ENCODE data around the gene GLRX3.
A peak's percentile ranks its signal among the peaks of the same experiment; 100 is the strongest.
"Not testable (repeated sequence)": the region's sequence is repeated elsewhere in the genome, so short reads cannot be mapped to it uniquely, and the experiment has no call there.

GLRX3 gene

DNA sequence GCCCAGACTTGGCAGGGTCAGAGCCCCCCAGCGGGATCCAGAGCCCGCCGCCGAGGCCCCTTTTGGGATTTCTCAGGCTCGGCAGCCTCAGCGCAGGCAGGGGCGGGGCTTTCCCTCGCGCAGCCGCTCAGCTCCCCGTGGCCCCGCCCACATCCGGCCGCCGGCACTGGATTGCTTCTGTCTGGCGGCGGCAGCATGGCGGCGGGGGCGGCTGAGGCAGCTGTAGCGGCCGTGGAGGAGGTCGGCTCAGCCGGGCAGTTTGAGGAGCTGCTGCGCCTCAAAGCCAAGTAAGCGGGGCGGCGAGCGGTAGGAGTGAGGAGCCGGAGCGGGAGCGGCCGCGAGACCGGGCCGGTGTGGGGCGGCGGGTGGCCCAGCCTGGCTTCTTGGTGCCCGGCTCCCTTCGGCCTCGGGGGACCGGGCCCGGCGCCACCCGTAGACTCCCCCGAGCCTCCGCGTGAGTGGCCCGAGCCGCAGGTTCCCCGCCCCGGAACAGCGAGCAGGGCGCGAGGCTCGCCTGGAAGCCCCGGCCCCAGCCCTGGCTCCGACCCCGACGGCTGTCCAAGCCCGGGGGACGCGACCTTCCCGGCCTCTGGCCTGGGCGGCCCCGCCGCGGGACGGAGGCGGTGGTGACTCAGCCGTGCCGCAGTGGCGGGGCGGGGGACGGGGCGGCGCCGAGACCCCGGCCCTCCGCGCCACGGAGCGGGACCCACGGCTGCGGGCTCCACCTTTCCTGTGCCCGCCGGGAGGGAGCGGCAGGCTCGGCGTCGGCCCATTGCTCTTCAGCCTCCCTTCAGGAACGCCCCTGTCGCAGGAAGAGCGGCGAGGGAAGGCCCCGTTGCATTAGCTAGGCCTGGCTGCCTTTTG is at the start of gene GLRX3:
GLRX3 (plus strand) TSS at position 166 of the 864 bp plus-strand sequence; CDS start at position 196, 30 bp downstream.
- peak; percentile 77 for DNase-seq (ENCODE audit: low spot score)

DNA sequence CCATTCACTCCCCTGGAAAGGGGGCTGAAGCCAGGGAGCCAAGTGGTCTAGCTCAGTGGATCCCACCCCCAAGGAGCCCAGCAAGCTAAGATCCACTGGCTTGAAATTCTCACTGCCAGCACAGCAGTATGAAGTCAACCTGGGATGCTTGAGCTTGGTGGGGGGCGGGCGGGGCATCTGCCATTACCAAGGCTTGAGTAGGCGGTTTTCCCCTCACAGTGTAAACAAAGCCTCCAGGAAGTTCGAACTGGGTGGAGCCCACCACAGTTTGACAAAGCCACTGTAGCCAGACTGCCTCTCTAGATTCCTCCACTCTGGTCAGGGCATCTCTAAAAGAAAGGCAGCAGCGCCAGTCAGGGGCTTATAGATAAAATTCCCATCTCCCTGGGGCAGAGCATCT is 45.6 kb upstream of the GLRX3 start:
- not testable (repeated sequence) for DNase-seq (ENCODE audit: low spot score)

DNA sequence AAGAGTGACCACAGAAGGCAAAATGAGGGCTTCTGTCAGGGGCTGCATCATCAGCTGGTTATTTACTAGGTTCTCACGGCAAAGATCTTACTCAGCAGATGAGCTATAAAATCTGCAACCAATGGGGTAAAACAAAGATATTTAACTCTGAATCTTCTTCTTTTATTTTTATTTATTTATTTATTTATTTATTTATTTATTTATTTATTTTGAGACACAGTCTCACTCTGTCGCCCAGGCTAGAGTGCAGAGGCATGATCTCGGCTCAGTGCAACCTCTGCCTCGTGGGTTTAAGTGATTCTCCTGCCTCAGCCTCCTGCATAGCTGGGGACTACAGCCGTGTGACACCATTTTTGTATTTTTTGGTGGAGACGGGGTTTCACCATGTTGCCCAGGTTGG is 36.8 kb upstream of the GLRX3 start:
- DNase-seq (ENCODE audit: low spot score): no peak

DNA sequence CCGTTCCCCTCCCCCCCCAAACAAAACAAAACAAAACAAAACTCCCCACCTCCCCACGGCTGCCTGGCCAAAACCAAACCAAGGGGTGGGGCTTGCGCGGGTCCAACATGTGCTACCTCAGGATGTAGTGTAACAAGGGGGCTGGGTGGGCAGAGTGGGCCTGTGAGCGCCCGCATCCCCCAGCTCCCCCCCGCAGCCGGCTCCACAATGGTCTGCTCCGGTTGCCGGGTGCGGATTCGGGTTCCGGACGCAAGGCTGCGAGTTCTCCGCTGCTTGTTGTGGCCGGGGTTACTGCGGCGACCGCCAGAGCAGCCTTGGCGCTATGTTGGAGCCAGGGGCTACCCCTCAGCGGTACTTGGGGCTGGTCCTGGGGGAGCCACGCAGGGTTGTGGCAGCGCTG is 30.5 kb upstream of the GLRX3 start:
- DNase-seq (ENCODE audit: low spot score): no peak

DNA sequence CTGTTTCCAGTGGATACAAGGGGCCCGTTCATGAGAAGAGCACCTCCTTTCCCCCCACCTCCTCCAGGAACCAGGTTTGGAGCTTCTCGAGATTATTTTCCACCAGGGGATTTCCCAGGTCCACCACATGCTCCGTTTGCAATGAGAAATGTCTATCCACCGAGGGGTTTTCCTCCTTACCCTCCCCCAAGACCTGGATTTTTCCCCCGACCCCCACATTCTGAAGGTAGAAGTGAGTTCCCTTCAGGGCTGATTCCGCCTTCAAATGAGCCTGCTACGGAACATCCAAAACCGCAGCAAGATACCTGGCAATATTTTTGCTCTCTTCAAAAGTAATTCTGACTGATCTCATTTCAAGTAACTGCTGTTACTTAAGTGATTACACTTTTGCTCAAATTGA is 28.0 kb upstream of the GLRX3 start:
- not testable (repeated sequence) for DNase-seq (ENCODE audit: low spot score)

DNA sequence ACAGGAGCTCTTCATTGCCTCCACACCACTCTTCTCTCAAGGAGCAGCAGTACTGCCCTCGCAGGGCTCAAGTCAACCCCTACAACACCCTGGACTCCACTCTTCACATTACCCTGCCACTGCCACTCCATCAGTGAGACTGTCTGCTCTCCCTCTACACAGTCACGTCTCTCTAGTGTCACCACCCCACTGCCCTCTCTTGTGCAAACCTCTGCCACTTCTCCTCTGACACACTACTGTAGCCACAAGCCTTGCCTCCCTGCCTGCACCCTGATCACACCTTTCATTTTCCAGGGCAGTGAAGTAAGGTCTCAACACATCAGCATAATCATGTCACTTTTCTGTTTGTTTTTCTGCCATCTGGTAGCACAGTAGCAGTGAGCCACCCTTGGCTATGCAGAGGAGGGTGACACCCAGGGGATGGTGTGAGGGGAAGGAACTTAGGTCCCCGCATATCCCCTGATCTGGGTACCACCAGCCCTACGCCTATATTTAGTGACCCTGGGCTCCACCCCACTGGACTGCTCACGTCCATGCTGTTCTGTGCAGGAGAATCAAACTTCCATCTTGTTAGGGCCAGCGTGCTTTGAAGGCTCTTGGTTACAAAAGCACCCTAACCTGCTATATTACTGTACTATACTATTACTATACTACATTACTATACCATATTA is 27.1 kb upstream of the GLRX3 start:
- DNase-seq (ENCODE audit: low spot score): no peak

DNA sequence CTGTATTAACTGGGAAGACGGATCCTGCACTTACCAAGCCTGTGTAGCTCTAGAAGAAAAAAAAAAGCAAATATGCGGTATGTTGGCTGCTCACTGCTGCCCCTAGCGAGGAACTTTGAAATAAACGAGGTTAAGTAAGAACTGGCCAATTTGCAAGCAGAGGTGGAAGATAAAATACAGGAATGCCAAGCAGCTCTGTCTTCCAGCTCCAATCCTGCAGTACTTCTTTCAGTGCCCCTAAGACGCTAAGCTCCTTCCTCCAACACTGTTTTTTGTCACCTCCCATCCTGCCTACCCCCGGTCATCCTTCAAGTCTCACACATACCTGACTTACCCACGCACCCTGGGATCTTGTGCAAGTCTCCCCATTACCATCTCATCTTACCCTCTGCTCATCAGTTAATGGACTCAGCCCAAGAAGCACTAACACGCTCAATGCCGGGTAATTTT is 26.4 kb upstream of the GLRX3 start:
- DNase-seq (ENCODE audit: low spot score): peak; percentile 67

DNA sequence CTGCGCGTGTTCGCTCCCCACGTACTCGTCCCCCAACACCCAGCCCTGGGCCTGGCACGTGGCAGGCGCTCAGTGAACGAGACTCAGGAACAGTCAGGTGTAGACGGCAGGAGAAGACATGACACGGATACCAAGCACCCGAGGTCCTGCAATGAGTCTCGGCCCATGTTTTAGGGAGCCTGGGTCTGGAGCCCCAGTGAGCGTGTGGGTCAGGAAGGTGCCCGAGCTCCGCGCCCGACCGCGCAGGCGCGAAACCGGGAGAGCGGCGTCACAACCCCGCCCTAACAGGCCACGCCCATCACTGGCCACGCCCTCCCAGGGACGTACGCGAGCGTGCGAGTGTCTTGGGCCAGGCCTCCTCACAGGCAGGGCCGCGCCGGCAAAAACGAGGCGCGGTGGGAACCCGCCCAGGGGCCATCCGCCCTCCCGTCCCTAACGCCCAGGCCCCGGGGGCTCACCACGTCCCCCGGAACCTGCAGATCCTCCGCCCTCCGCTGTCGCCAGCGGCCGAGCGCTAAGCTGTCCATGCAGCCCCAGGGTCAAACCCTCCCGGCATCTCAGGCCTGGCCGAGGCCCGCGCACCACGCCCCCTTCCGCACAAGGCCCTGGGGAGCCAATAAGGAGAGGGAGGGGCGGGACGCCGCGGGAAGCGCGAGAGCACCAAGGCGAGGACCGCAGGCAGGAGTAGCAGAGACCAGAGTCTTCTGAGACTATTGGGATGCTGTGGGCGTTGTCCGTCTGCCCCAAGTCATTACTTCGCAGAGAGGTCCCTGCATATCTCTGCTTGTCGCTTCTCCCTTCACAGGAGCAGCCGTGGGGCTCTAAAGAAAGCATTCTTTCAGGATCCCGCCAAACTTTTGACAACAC is 25.7 kb upstream of the GLRX3 start, which contains the start of gene C10orf143:
C10orf143 (minus strand) TSS at position 585 of the 867 bp plus-strand sequence; CDS start at position 527, 58 bp downstream.
- peak; percentile 92 for DNase-seq (ENCODE audit: low spot score)

DNA sequence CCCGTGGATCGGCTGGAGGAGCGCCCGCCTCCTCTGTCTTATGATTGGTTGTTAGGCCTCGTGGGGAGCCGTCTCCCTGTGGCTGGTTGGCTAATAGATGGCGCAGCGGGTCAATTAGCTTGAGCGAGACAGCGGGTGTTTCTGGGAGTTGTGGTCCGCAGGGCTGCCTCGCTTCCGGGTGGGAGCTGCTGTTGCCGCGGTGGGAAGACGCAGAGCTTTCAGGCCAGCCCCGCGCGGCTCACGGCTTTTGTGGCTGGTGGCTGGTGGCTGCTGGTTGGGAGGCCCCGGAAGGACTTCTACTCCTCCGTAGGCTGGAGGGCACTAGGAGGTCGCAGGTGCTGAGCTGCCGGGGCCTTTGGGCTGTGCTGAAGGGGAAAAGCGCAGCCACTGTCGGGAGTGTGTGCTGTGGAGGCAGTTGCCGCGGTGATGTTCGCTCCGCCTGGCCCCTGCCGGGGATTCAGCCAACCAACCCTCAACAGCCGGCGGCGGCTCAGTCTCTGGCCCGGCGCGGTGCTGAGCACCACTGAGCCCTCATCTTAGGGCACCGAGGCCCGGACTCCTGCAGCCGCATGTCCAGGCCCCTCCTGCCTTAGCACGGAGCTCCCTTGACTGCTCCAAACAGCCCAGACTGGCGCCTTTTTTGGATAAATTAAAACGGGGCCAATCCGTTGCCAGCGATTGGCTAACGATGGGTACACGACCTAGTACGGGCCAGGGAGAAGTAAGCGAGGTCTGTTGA is 24.9 kb upstream of the GLRX3 start:
- peak; percentile 97 for DNase-seq (ENCODE audit: low spot score)

DNA sequence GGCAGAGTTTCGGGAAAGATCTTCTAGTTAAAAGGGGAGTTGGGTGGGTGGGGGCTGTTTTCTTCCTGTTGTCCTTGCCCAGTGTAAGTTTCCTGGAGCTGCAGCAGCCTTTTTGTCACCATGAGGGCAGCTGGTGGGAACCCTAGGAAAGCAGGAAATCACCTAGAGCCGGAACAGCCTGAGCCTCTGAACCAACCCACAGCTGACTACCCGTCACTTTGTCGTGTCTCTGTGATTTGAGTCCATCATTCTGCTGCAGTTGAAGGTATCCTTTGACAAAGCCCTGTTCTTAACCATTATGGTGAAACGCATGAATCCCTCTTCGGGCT is 24.4 kb upstream of the GLRX3 start:
- no peak for DNase-seq (ENCODE audit: low spot score)

DNA sequence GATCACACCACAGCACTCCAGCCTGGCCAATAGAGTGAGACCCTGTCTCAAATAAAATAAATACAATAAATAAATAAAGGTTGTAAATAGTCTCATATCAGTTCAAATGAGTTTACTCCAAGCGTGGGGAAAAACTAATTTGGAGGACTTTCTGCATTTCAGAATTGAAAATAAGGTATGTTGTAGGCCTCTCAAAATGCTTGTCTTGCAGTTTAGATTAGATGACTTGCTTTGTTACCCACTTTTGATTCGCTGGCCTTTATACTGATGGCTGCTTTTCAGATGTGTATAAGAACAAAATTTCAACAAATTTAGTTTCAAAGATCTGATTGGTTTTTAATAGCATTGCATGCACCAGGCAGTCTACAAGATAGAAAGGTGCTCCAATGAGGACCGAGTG is 23.4 kb upstream of the GLRX3 start:
- DNase-seq (ENCODE audit: low spot score): no peak

DNA sequence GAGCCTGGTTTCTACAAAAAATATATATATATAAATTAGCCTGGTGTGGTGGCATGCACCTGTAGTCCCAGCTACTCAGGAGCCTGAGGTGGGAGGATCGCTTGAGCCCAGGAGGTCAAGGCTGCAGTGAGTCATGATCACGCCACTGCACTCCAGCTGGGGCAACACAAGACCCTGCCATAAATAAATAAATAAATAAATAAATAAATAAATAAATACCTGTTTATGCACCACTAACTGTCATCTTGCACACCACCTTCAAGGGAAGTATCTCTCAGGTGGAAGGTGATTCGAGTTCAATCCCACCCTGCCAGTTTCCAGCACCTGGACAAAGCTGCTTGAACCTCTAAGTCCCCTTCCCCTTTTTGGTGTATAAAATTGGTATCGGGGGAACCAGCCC is 19.2 kb upstream of the GLRX3 start:
- DNase-seq (ENCODE audit: low spot score): not testable (repeated sequence)

DNA sequence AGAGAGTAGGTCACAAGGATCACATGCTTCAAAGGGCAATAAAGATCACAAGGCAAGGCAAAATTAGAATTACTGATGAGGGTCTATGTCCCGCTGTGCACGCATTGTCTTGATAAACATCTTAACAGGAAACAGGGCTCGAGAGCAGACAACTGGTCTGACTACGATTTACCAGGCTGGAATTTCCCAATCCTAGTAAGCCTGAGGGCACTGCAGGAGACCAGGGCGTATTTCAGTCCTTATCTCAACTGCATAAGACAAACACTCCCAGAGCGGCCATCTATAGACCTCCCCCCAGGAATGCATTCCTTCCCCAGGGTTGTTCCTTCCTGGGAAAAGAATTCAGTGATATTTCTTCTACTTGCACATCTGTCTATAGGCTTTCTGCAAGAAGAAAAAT is 18.7 kb upstream of the GLRX3 start:
- DNase-seq (ENCODE audit: low spot score): not testable (repeated sequence)

DNA sequence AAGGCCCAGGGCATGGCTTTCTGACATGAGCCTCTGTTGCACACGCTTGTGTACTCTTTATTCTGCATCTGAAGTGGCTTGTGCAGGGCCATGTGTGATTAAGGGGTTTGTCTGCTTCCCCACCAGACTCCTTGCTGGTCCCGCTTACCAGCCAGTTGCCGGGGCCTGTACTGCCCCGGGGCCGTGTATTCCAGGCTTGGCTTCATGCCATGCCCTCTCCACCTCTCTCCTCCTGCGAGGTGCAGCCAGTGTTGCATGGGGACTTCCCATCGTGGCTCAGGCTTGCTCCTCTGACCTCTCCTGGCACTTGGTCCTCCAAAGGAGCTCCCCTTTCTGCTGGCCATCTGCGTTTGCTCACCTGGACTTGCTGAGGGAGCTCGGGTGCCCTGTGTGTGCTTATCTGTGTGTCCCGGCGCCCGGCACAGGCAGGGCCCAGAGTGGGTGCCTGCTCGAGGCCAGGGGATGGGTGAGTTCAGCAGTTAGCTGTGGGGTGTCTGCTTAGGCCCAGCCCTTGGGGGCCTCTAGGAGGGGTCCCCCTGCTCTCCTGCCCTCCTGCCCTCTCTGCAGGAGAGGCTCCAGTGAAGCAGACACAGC is 14.6 kb upstream of the GLRX3 start:
- no peak for DNase-seq (ENCODE audit: low spot score)

DNA sequence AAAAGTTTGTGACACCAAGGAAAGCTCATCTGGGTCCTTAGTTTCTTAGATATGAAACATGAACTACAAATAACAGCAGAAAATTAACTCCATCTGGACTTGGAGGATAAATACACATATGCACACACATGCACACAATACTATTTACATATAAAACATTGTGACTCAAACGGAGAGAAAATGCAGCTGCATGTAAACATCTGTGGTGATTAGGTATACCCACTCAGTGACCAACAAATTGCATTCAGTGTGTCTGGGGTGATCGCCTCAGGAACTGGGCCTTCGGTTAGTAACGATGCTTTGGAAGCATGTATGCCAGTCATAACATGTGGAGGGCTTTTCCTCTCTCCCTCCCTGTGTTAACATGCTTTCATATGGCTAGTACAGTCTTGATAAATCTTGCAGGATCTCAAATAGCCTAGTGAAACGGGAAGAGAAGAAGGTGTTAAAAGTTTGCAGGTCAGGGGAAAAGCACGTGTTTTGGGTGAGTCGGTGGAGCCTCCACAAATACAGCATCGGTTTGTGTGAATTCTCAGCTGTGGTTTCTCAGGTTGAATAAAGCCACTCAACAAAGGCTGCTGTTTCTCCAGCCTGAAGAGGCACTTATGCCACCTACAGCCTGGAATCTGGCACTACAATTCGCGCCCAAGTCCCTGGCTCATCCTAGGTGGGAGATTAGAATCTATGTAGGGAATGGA is 8.7 kb upstream of the GLRX3 start:
- peak; percentile 96 for DNase-seq (ENCODE audit: low spot score)

DNA sequence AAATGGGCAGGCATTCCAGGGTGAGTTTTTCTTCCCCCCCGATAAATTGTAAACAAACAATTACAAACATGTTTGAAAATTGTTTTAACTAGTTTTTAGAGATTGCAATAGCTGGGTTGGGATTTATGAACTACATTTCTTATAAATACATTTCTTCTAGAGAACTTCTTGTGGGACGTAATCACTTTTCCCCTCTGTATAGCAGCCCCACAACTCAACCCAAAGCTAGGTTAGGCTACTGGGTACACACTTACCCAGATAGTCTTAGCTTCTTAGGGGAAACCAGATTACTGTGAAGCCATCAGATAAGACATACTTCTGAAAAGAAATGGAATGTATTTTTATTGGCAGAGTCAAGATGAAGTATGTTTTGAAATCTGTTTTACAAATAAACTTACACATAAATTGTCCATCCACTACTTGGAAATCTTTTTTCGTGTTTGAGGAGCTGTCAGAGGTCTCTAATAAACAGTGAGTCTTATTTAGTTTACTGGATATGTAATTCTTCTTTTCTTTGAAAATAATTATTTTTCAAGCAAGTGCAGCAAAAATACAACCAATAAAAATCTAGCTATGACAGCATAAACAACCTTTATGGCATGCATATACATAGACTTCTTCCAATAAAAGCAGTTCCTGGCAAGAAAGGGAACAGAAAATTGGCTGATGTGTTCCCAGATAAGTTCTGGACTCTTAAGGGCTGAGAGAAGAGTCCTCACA is 8.0 kb upstream of the GLRX3 start:
- no peak for DNase-seq (ENCODE audit: low spot score)

DNA sequence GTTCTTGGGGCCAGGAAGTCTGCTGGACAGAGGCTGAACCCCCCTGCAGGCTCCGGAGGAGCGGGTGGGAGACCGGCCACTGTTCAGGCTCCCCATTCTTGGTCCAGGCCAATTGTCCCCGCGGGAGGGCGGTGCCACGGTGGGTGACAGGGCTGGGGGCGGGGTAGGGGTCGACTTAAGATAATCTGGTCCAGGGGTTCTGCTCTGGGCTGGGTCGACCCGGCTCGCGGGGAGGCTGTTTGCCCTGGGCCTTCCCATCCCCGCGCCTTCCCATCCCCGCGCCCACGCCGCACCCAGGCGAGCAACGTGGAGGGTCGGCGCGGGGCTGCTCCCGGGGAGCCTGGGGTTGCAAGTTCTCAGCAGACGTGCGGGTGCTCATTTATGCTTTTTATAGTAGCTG is 7.3 kb upstream of the GLRX3 start:
- no peak for DNase-seq (ENCODE audit: low spot score)

DNA sequence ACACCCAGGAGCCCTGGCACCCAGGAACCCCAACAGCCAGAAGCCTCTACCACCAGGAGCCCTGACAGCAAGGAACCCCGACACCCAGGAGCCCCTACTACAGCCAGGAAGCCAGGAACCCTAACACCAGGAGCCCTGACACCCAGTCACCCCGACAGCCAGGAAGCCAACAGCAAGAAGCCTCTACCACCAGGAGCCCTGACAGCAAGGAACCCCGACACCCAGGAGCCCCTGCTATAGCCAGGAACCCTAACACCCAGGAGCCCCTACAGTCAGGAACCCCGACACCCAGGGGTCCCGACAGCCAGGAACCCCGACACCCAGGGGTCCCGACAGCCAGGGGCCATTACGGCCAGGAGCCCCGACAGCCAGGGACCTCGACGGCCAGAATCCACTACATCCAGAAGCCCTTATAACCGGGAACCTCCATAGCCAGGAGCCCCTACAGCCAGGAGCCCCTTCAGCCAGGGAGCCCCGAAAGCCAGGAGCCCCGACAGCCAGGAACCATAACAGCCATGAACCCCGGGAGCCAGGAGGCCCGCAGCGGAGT is 440 bp upstream of the GLRX3 start:
- DNase-seq (ENCODE audit: low spot score): no peak

DNA sequence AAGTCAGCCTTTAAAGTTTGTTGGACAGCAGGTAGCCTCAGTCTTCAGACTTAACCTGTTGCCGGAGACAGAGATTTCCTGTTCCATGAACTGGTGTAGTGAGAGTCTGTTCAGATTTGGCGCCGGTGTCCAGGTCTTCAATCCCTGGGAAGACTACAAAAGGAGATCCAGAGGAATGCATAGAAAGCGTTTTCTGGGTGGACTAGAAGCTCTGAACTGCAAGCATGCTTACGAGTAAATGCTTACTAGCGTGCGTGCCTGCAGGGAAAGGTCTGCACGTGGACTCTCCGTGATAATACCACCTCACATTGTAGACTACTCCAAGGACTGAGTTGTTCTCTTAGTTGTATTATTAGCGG is 878 bp downstream of the GLRX3 start:
- peak; percentile 26 for DNase-seq (ENCODE audit: low spot score)

Measured in HuH-7 (cell line).